ENCODE results near the gene UBAP2. TPM values are rescaled to one million over a fixed set of nuclear protein-coding genes. Genes with fewer than 3 reads are reported as not detected.

Gene UBAP2
- total and polyA plus RNA-seq, 2 donors (not counting 1 experiment from before 2014, with no cell fraction given): 15.5 to 26.2 TPM

DNA sequence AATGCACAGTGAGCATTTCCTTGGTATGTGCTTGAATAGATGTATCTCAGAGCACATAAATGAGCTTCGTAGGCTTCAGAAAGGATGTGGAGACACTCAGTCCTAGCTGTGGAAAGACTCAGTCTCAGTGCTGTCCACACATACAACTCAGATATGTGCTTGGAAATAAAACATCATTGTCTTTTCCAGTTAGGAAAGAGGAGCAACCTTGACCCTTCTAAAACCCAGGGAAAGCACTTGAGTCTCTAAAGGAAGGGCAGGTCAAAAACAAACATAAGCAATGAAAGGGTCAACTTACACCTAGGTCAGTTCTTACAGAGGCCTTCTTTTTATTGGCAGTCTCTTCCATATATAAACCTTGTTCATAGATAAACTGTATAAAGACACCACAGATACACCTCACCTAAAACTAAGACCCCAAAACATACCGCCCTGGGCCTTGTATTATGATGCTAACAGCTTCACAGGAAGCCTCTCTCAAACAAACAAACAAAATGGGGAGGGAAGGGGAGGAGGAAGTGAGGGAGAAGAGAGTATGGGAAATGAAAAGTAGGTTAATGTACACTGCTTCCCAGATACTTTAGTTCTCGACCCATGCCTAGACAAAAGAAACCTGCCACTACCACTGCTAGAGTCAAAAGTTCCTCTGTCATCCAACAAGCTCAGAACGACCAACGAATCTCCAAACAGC lies 114.4 kb downstream of the UBAP2 start:
- no peak overlapping the region for H3K27ac ChIP-seq (ENCODE audit: low read length in 2 of 2)
- no peaks in the 10 kb centered on the region for H3K4me1 ChIP-seq (ENCODE audit: control insufficient read depth in 2 of 2, insufficient read depth in 2 of 2, low read length in 2 of 2)
- no peaks in the 10 kb centered on the region for H3K27me3 ChIP-seq (replicated peaks in 1 of 4; ENCODE audit: control extremely low read depth in 1 of 4, control insufficient read depth in 3 of 4, insufficient read depth in 4 of 4, low read length in 3 of 4)
- no peak overlapping the region for H3K27ac Mint-ChIP-seq
- no peak for TF ChIP-seq EZH2 (IDR thresholded peaks at IDR 0.05; ENCODE audit: borderline replicate concordance, insufficient read depth, low read depth, low read length, poor library complexity, severe bottlenecking)
- TF ChIP-seq, protein P1, sequence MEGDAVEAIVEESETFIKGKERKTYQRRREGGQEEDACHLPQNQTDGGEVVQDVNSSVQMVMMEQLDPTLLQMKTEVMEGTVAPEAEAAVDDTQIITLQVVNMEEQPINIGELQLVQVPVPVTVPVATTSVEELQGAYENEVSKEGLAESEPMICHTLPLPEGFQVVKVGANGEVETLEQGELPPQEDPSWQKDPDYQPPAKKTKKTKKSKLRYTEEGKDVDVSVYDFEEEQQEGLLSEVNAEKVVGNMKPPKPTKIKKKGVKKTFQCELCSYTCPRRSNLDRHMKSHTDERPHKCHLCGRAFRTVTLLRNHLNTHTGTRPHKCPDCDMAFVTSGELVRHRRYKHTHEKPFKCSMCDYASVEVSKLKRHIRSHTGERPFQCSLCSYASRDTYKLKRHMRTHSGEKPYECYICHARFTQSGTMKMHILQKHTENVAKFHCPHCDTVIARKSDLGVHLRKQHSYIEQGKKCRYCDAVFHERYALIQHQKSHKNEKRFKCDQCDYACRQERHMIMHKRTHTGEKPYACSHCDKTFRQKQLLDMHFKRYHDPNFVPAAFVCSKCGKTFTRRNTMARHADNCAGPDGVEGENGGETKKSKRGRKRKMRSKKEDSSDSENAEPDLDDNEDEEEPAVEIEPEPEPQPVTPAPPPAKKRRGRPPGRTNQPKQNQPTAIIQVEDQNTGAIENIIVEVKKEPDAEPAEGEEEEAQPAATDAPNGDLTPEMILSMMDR (IDR thresholded peaks at IDR 0.05): no peak
- peaks cover 11 to 61% of the 10 kb centered on the region in 2 experiments for H3K36me3 ChIP-seq (replicated peaks in 1 of 2; ENCODE audit: control extremely low read depth in 1 of 2, control insufficient read depth in 1 of 2, extremely low read depth in 1 of 2, insufficient read depth in 2 of 2, low read length in 1 of 2)
- intact Hi-C loops (cut with micrococcal nuclease): no loop called here
- H3K9ac ChIP-seq (ENCODE audit: low read length): no peak overlapping the region
- no peak overlapping the region for H3K4me3 Mint-ChIP-seq
- H3K4me1 Mint-ChIP-seq: no peaks in the 10 kb centered on the region
- DNase-seq (no peak), ATAC-seq (ENCODE audit: low read depth) (no peak)
- 87% methylated on average over 2 of the region's 5 CpGs for WGBS (ENCODE audit: insufficient coverage)
- no peak overlapping the region for H3K4me3 ChIP-seq (ENCODE audit: control extremely low read depth in 1 of 5, extremely low read depth in 1 of 5, insufficient read depth in 1 of 5, low read depth in 2 of 5, low read length in 4 of 5)
- ChIA-PET POLR2A (interaction anchor here (0.5 to 0.6 kb wide), 2 partner anchors 20 to 83 kb away, joined by 5 to 6 read pairs; no protein-coding TSS in a partner anchor), CTCF (no interaction called here)
- no peaks in the 10 kb centered on the region for H3K27me3 Mint-ChIP-seq
- no peaks in the 10 kb centered on the region for H3K9me3 ChIP-seq (ENCODE audit: control extremely low read depth in 1 of 3, control insufficient read depth in 2 of 3, insufficient read depth in 1 of 3, low read length in 2 of 3)
- H3K9me3 Mint-ChIP-seq (ENCODE audit: insufficient read depth): no peaks in the 10 kb centered on the region
- no peaks in the 10 kb centered on the region for H3K79me2 ChIP-seq (ENCODE audit: control insufficient read depth, insufficient read depth, low read length)
- H3K4me2 ChIP-seq (replicated peaks; ENCODE audit: low read depth, low read length, poor library complexity, severe bottlenecking): no peak overlapping the region
- no peak overlapping the region for H2AFZ ChIP-seq (ENCODE audit: insufficient read depth, low read depth, low read length, poor library complexity, severe bottlenecking)
- H4K20me1 ChIP-seq (ENCODE audit: control insufficient read depth, insufficient read depth, low read length, poor library complexity, severe bottlenecking): no peaks in the 10 kb centered on the region

- H4K20me1 ChIP-seq (ENCODE audit: control insufficient read depth, insufficient read depth, low read length, poor library complexity, severe bottlenecking): no peaks in the 10 kb centered on the region
- intact Hi-C loops (cut with micrococcal nuclease): no loop called here
- 99% methylated on average over 19 of the region's 20 CpGs for WGBS (ENCODE audit: insufficient coverage)
- no peak overlapping the region for H3K4me2 ChIP-seq (replicated peaks; ENCODE audit: low read depth, low read length, poor library complexity, severe bottlenecking)
- ChIA-PET POLR2A (no interaction called here), CTCF (interaction anchor here (1.2 kb wide), 1 partner anchor 445 kb away, joined by 3 read pairs; the partner anchor contains the start of gene MYORG)
- H3K9ac ChIP-seq (ENCODE audit: low read length): no peak overlapping the region
- no peak overlapping the region for H3K27ac ChIP-seq (ENCODE audit: low read length in 2 of 2)
- H3K27me3 ChIP-seq (replicated peaks in 1 of 4; ENCODE audit: control extremely low read depth in 1 of 4, control insufficient read depth in 3 of 4, insufficient read depth in 4 of 4, low read length in 3 of 4): no peaks in the 10 kb centered on the region
- no peak for TF ChIP-seq EZH2 (IDR thresholded peaks at IDR 0.05; ENCODE audit: borderline replicate concordance, insufficient read depth, low read depth, low read length, poor library complexity, severe bottlenecking)
- TF ChIP-seq, protein P1 (IDR thresholded peaks at IDR 0.05): no peak
- H3K27me3 Mint-ChIP-seq: no peaks in the 10 kb centered on the region
- no peak overlapping the region for H3K4me3 Mint-ChIP-seq
- H3K4me3 ChIP-seq (ENCODE audit: control extremely low read depth in 1 of 5, extremely low read depth in 1 of 5, insufficient read depth in 1 of 5, low read depth in 2 of 5, low read length in 4 of 5): no peak overlapping the region
- DNase-seq (no peak), ATAC-seq (ENCODE audit: low read depth) (no peak)
- H3K9me3 ChIP-seq (ENCODE audit: control extremely low read depth in 1 of 3, control insufficient read depth in 2 of 3, insufficient read depth in 1 of 3, low read length in 2 of 3): no peaks in the 10 kb centered on the region
- no peaks in the 10 kb centered on the region for H3K79me2 ChIP-seq (ENCODE audit: control insufficient read depth, insufficient read depth, low read length)
- no peak overlapping the region for H3K27ac Mint-ChIP-seq
- no peak overlapping the region for H2AFZ ChIP-seq (ENCODE audit: insufficient read depth, low read depth, low read length, poor library complexity, severe bottlenecking)
- H3K9me3 Mint-ChIP-seq (ENCODE audit: insufficient read depth): no peaks in the 10 kb centered on the region
- no peaks in the 10 kb centered on the region for H3K4me1 Mint-ChIP-seq
- no peaks in the 10 kb centered on the region for H3K4me1 ChIP-seq (ENCODE audit: control insufficient read depth in 2 of 2, insufficient read depth in 2 of 2, low read length in 2 of 2)
- peaks cover 11 to 75% of the 10 kb centered on the region in 2 experiments for H3K36me3 ChIP-seq (replicated peaks in 1 of 2; ENCODE audit: control extremely low read depth in 1 of 2, control insufficient read depth in 1 of 2, extremely low read depth in 1 of 2, insufficient read depth in 2 of 2, low read length in 1 of 2)
Observed at GRCh38 chr9:33932078-33932807, 116.4 kb downstream of the UBAP2 start.
